ENCODE measurements around the gene MYCBPAP. TPM values are rescaled to one million over a fixed set of nuclear protein-coding genes. Genes with fewer than 3 reads are reported as not detected.

Gene MYCBPAP
- total RNA-seq, 5 donors from 2014 or later (not counting 1 experiment from before 2014, with no cell fraction given), result 0.92 to 6.9 (median 4.7) TPM

- Mint-ChIP-seq H3K4me3 (no peak overlapping the region), H3K36me3 (no peaks in the 10 kb centered on the region), H3K27ac (no peak overlapping the region), H3K9me3 (no peaks in the 10 kb centered on the region), H3K27me3 (peaks cover 11 to 27% of the 10 kb centered on the region in 2 donors), H3K4me1 (no peaks in the 10 kb centered on the region)
- H3K4me1 ChIP-seq (ENCODE audit: control insufficient read depth in 1 of 2, extremely low read depth in 1 of 2, insufficient read depth in 2 of 2, low read length in 2 of 2), result no peaks in the 10 kb centered on the region
- DNase-seq, result no peak
- no peak overlapping the region for H3K27ac ChIP-seq (ENCODE audit: low read length)
- ATAC-seq (replicated peaks in 1 of 4), result no peak
- no peaks in the 10 kb centered on the region for H3K36me3 ChIP-seq (ENCODE audit: control insufficient read depth in 2 of 2, extremely low read depth in 1 of 2, insufficient read depth in 1 of 2, low read length in 1 of 2)
- H3K9me3 ChIP-seq, result no peaks in the 10 kb centered on the region
- CTCF ChIA-PET, result no interaction called here
- H3K4me3 ChIP-seq (ENCODE audit: control insufficient read depth in 1 of 2, extremely low read depth in 1 of 2, low read length in 1 of 2), result no peak overlapping the region
- POLR2A ChIA-PET, result interaction anchor here in 1 of 2 donors (0.5 kb wide), 1 partner anchor 125 kb away, joined by 3 read pairs; no protein-coding TSS in a partner anchor
- WGBS (ENCODE audit: insufficient coverage), result 78% methylated on average over 15 of the region's 16 CpGs
- H3K27me3 ChIP-seq (replicated peaks in 1 of 2; ENCODE audit: control insufficient read depth in 2 of 2, extremely low read depth in 1 of 2, insufficient read depth in 2 of 2, low read length in 1 of 2), result peaks cover 0 to 53% of the 10 kb centered on the region in 2 experiments
Observed at GRCh38 chr17:50578173-50578572, 69.9 kb downstream of the MYCBPAP start.

GRCh38 chr17:50579399-50579798, 71.2 kb downstream of the MYCBPAP start:
- peaks cover 22 to 34% of the 10 kb centered on the region in 2 donors for H3K27me3 Mint-ChIP-seq
- H3K27ac Mint-ChIP-seq, result no peak overlapping the region
- ChIA-PET CTCF (no interaction called here), POLR2A (no interaction called here)
- Histone ChIP-seq H3K36me3 (ENCODE audit: control insufficient read depth in 2 of 2, extremely low read depth in 1 of 2, insufficient read depth in 1 of 2, low read length in 1 of 2) (no peaks in the 10 kb centered on the region), H3K27ac (ENCODE audit: low read length) (no peak overlapping the region), H3K9me3 (no peaks in the 10 kb centered on the region), H3K27me3 (replicated peaks in 1 of 2; ENCODE audit: control insufficient read depth in 2 of 2, extremely low read depth in 1 of 2, insufficient read depth in 2 of 2, low read length in 1 of 2) (peaks cover 0 to 59% of the 10 kb centered on the region in 2 experiments), H3K4me1 (ENCODE audit: control insufficient read depth in 1 of 2, extremely low read depth in 1 of 2, insufficient read depth in 2 of 2, low read length in 2 of 2) (no peaks in the 10 kb centered on the region), H3K4me3 (ENCODE audit: control insufficient read depth in 1 of 2, extremely low read depth in 1 of 2, low read length in 1 of 2) (no peak overlapping the region)
- H3K9me3 Mint-ChIP-seq, result no peaks in the 10 kb centered on the region
- H3K36me3 Mint-ChIP-seq, result no peaks in the 10 kb centered on the region
- WGBS (ENCODE audit: insufficient coverage), result 60% methylated on average over 1 of the region's 7 CpGs
- DNase-seq, result no peak
- ATAC-seq (replicated peaks in 1 of 4), result no peak
- no peak overlapping the region for H3K4me3 Mint-ChIP-seq
- H3K4me1 Mint-ChIP-seq, result no peaks in the 10 kb centered on the region

- ATAC-seq (replicated peaks in 1 of 4), result no peak
- Histone ChIP-seq H3K36me3 (ENCODE audit: control insufficient read depth in 2 of 2, extremely low read depth in 1 of 2, insufficient read depth in 1 of 2, low read length in 1 of 2) (no peaks in the 10 kb centered on the region), H3K9me3 (no peaks in the 10 kb centered on the region), H3K27me3 (replicated peaks in 1 of 2; ENCODE audit: control insufficient read depth in 2 of 2, extremely low read depth in 1 of 2, insufficient read depth in 2 of 2, low read length in 1 of 2) (peaks cover 0 to 59% of the 10 kb centered on the region in 2 experiments), H3K4me1 (ENCODE audit: control insufficient read depth in 1 of 2, extremely low read depth in 1 of 2, insufficient read depth in 2 of 2, low read length in 2 of 2) (no peaks in the 10 kb centered on the region), H3K27ac (ENCODE audit: low read length) (no peak overlapping the region), H3K4me3 (ENCODE audit: control insufficient read depth in 1 of 2, extremely low read depth in 1 of 2, low read length in 1 of 2) (no peak overlapping the region)
- ChIA-PET POLR2A (no interaction called here), CTCF (no interaction called here)
- Mint-ChIP-seq H3K9me3 (no peaks in the 10 kb centered on the region), H3K36me3 (no peaks in the 10 kb centered on the region), H3K4me3 (no peak overlapping the region), H3K27ac (no peak overlapping the region), H3K4me1 (no peaks in the 10 kb centered on the region), H3K27me3 (peaks cover 22 to 34% of the 10 kb centered on the region in 2 donors)
- 88% methylated on average over 9 of the region's 9 CpGs for WGBS (ENCODE audit: insufficient coverage)
- no peak for DNase-seq
Observed at GRCh38 chr17:50580646-50581045, 72.4 kb downstream of the MYCBPAP start.

Other genes starting within 250 kb of the MYCBPAP start
- not detected for gene TMEM92, start 234.0 kb upstream of the MYCBPAP start, total RNA-seq
- gene XYLT2, start 162.3 kb upstream of the MYCBPAP start, total RNA-seq, result 10 to 100 TPM; 20.4 to 44.4 (median 40.8) TPM
- 10 to 100 TPM; 26.0 to 35.0 (median 31.2) TPM for gene MRPL27, start 135.3 kb upstream of the MYCBPAP start, total RNA-seq
- gene EME1, start 135.2 kb upstream of the MYCBPAP start, total RNA-seq, result 1 to 10 TPM in 4 of 5 donors, under 1 TPM in 1; 0.75 to 2.1 (median 1.4) TPM
- gene LRRC59, start 110.9 kb upstream of the MYCBPAP start, total RNA-seq, result 10 to 100 TPM; 29.4 to 41.7 (median 33.1) TPM
- 10 to 100 TPM; 17.7 to 26.4 (median 21.3) TPM for gene ACSF2, start 82.2 kb upstream of the MYCBPAP start, total RNA-seq
- not detected for gene CHAD, start 39.6 kb upstream of the MYCBPAP start, total RNA-seq
- gene RSAD1, start 29.6 kb upstream of the MYCBPAP start, total RNA-seq, result 10 to 100 TPM; 61.2 to 80.9 (median 73.2) TPM
- under 1 TPM in 2 of 5 donors, not detected in 3; 0.08 to 0.44 TPM for gene EPN3, start 24.3 kb downstream of the MYCBPAP start, total RNA-seq
- 10 to 100 TPM in 4 of 5 donors, 1 to 10 TPM in 1; 8.9 to 25.7 (median 20.3) TPM for gene SPATA20, start 38.7 kb downstream of the MYCBPAP start, total RNA-seq
- not detected for gene CACNA1G, start 52.3 kb downstream of the MYCBPAP start, total RNA-seq
- 1 to 10 TPM in 3 of 5 donors, under 1 TPM in 1, not detected in 1; 0.75 to 2.2 (median 1.5) TPM for gene ABCC3, start 126.4 kb downstream of the MYCBPAP start, total RNA-seq
- 10 to 100 TPM; 30.3 to 37.6 (median 34.5) TPM for gene ANKRD40, start 199.5 kb downstream of the MYCBPAP start, total RNA-seq
- gene LUC7L3, start 211.2 kb downstream of the MYCBPAP start, total RNA-seq, result 100 to 1,000 TPM; 126 to 273 (median 232) TPM

All from T-cell (primary cell).